ENCODE data around the gene TFIP11.

TFIP11 gene

GRCh38 chr22:26466196-26466595 is 46.1 kb downstream of the TFIP11 start:
- no peak for DNase-seq (ENCODE audit: extremely low read depth, low read depth)
- TF ChIP-seq CTCF (IDR thresholded peaks at IDR 0.05; ENCODE audit: low read depth, low read length): no peak

- no peak for TF ChIP-seq CTCF (IDR thresholded peaks at IDR 0.05; ENCODE audit: low read depth, low read length)
- DNase-seq (ENCODE audit: extremely low read depth, low read depth): peak; percentile 47
Observed at GRCh38 chr22:26464312-26464711, 48.0 kb downstream of the TFIP11 start.

GRCh38 chr22:26463688-26464087 is 48.6 kb downstream of the TFIP11 start:
- no peak for TF ChIP-seq CTCF (IDR thresholded peaks at IDR 0.05; ENCODE audit: low read depth, low read length)
- no peak for DNase-seq (ENCODE audit: extremely low read depth, low read depth)

GRCh38 chr22:26463101-26463661 is 49.1 kb downstream of the TFIP11 start:
- TF ChIP-seq CTCF (IDR thresholded peaks at IDR 0.05; ENCODE audit: low read depth, low read length): no peak

GRCh38 chr22:26462641-26463040 is 49.6 kb downstream of the TFIP11 start:
- DNase-seq (ENCODE audit: extremely low read depth, low read depth): no peak
- TF ChIP-seq CTCF (IDR thresholded peaks at IDR 0.05; ENCODE audit: low read depth, low read length): no peak

More at GRCh38 chr22:26463101-26463661, 49.1 kb downstream of the TFIP11 start:
- DNase-seq (ENCODE audit: extremely low read depth, low read depth): no peak

- no peak for TF ChIP-seq CTCF (IDR thresholded peaks at IDR 0.05; ENCODE audit: low read depth, low read length)
- DNase-seq (ENCODE audit: extremely low read depth, low read depth): no peak
Observed at GRCh38 chr22:26462051-26462450, 50.2 kb downstream of the TFIP11 start.

- no peak for DNase-seq (ENCODE audit: extremely low read depth, low read depth)
- TF ChIP-seq CTCF (IDR thresholded peaks at IDR 0.05; ENCODE audit: low read depth, low read length): peak; percentile 88
Observed at GRCh38 chr22:26461188-26461810, 51.0 kb downstream of the TFIP11 start.

Data from AG09319 (cell line).